GF-D8 (cell line): Measurements from ENCODE around the gene DDX42.

Experiments
- DNase-seq: peaks from one replicate; lab custom pipeline; 2025; lab: John Stamatoyannopoulos, UW

The DDX42 gene

GRCh38 chr17:63821804-63822203 is 47.8 kb downstream of the DDX42 start:
- no peak for DNase-seq

DNA sequence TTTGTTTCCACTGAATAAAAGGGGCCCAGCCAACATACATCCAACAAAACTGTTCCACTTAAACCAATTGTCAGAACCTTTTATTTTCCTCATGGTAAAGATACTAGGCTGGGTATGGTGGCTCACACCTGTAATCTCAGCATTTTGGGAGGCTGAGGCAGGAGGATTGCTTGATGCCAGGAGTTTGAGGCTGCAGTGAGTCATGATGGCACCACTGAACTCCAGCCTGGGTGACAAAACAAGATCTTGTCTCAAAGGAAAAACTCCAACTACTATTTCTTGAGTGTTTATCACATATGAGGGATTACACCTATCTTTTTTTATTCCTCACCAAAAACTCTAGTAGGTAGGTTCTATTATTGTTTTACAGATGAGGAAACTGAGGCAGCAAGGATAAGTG is 48.6 kb downstream of the DDX42 start:
- DNase-seq: no peak

GRCh38 chr17:63823659-63824331 is 49.8 kb downstream of the DDX42 start:
- no peak for DNase-seq

GRCh38 chr17:63824362-63824761 is 50.4 kb downstream of the DDX42 start:
- DNase-seq: no peak

DNA sequence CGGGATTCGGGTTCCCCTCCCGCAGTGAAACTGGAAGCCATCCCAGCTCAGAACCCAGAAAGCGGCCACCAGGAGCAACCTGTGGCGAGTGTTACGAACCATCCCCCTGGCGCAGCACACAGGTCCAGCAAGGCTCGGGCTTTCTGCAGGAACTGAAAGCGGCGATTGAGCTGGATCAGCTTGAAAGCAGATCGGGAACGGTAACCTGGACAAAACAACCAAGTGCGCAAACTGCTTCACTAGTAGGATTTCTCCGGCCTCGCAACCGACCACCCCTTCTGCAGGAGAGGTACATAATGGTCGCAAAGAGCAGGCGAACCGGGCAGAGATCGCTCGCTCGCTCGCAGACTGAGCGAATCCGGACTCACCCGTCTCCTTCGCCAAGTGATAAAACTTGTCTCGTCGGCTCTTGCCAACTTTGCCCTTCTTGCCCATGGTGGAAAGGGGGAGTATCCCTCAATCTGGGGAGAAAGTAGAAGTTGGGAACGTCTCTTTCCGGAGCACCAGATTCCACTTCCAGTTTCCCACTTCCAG is 52.6 kb downstream of the DDX42 start:
- DNase-seq: no peak

- DNase-seq: peak; percentile 84
Observed at GRCh38 chr17:63827002-63827800, 53.2 kb downstream of the DDX42 start, which contains the start of the genes FTSJ3 and PSMC5. Gene FTSJ3 (minus strand): TSS chr17:63827663. CDS start chr17:63826902, 761 bp downstream. Gene PSMC5 (plus strand): TSS chr17:63827431. CDS start chr17:63827491, 60 bp downstream.

DNA sequence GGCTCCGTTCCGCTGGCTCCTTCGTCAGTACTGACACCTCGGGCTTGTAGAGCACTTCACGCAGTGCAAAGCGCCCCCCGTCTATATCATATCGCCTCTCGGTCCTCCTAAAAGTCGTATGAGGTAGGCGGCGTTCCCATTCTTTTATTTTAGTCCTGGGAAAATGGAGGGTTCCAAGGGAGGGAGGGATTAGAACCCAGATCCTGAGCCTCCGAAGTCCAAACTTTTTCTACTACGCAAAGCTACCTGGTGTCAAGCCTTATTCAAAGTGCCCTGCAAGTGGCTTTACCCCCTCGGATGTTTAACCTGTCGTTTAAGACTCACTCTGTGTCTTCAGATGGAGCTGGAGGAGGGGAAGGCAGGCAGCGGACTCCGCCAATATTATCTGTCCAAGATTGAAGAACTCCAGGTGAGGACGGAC is 53.8 kb downstream of the DDX42 start:
- DNase-seq: no peak

DNA sequence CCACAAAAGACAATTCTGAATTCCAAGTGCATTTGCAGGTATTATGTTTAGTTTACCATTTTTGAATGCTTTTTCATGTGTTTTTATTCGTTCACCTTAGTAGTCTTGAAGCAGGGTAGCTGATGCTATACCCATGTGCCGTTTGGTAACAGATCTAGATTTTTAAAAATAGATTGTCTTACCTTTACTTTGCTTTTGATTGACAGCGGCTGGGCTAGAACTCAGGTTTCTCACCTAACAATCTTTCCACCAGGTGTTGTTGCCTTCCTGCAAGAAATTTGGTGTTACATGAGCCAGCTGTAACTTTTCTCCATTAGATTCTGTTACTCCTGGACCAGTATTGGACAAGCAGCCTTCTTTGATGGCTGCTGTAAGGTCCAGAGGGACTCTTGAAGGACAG is 55.0 kb downstream of the DDX42 start:
- DNase-seq: no peak

DNA sequence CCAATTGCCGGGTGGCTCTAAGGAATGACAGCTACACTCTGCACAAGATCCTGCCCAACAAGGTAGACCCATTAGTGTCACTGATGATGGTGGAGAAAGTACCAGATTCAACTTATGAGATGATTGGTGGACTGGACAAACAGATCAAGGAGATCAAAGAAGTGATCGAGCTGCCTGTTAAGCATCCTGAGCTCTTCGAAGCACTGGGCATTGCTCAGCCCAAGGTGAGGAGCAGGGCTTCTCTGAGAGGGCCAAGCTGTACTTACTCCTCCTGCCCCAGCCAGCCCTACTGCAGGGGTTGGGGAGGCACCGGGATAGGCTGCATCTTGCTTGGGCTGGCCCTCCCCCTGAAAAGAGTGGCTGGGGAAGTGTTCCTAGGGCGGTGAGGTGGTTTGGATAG is 56.3 kb downstream of the DDX42 start:
- DNase-seq: no peak

GRCh38 chr17:63830904-63831491 is 57.0 kb downstream of the DDX42 start:
- no peak for DNase-seq

- no peak for DNase-seq
Observed at GRCh38 chr17:63831505-63831904, 57.5 kb downstream of the DDX42 start.

DNA sequence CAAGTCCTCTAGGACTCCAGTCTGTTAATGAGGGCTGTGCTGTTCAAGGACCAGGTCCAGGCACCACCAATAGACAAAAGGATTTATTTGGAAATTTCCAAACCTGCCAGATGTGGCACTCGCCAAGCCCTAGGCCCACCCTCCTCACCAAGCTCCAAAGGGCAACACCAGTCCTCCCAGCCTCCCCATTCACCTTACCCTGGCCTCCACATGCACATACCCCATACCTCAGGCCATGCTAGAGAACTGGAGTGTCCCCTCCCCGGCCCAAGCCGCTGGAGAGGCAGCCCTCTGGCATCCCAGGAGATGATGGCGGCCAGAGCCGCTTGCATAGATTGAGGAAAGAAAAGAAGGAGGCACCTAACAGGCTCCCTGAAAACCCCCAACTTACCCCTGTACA is 58.0 kb downstream of the DDX42 start:
- DNase-seq: no peak

- DNase-seq: no peak
Observed at GRCh38 chr17:63832455-63832854, 58.5 kb downstream of the DDX42 start.

DNA sequence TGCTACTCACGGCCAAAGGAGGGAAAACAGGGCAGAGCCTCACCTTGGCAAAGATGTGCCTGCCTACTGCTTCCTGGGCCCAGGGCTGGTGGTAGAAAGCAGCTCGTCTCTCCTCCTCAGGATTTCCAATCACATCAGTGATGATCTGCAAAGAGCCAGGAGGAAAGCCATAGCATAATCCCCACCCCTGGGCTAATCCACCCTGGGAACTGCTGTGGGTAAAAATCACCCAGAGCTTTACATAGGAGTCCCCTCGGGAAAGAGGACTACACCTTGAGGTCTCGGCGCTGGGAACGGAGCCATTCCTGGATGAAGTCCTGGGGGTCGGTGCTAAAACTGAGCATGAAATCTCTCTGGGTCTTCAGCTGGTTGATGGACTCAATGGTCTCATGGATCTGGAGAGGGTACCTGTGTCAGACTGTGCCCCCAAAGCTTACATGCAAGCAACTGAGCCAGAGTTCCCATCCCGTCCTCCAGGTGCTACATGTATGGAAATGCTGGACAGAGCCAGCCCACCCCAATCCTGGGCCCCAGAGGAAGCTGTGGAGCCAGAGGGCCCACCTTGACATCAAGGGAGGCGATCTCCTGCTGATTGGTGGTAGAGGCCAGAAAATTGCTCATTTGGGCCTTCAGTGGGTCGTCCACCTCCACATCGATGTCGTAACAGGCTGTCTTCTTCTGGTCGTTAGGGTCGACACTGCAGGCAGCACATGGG is 59.2 kb downstream of the DDX42 start:
- no peak for DNase-seq

- DNase-seq: no peak
Observed at GRCh38 chr17:63833741-63834373, 59.9 kb downstream of the DDX42 start.

GRCh38 chr17:63834431-63835166 is 60.6 kb downstream of the DDX42 start:
- peak; percentile 64 for DNase-seq

- no peak for DNase-seq
Observed at GRCh38 chr17:63835167-63835720, 61.3 kb downstream of the DDX42 start.

- DNase-seq: no peak
Observed at GRCh38 chr17:63836811-63837210, 62.8 kb downstream of the DDX42 start.

DNA sequence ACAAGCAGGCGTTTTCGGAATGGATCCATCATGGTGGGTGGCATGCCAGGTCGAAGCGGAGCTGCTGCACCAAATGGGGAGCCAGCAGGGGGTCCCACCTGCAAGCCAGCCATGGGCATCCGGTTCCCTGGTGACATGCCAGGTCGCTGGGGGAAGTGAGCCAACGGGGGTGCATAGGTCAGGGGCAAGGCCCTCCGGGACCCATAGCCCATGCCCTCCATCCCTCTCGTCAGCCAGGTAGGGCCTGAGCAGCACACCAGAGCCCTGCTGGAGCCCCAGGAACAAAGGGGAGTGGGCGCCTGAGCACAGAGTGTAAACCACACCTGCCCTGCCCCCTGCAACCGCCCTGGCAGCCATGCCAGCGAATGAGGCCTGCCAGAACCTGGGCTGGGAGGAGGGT is 63.5 kb downstream of the DDX42 start:
- no peak for DNase-seq

GRCh38 chr17:63837962-63838600 is 64.1 kb downstream of the DDX42 start:
- no peak for DNase-seq
